ENCODE results near the gene SLX9.

- no peak for TF ChIP-seq CTCF (conservative IDR thresholded peaks at IDR 0.05)
- TF ChIP-seq ZFX (IDR thresholded peaks at IDR 0.05), result no peak
Observed at GRCh38 chr21:44949161-44949778, 9.4 kb downstream of the SLX9 start.

All from C4-2B (cell line).